GM12872 (cell line): ENCODE measurements around the gene EFCAB7.

ENCODE experiments used
- TF ChIP-seq, protein P1 (sequence below): IDR thresholded peaks from 3 replicates; pipeline ENCODE4 v1.5.1; 2011; ENCODE audit warnings: low read depth, mild to moderate bottlenecking, low read length, moderate library complexity; ENCODE audit not compliant: insufficient read depth

EFCAB7 gene

GRCh38 chr1:63533931-63534330 lies 10.6 kb downstream of the EFCAB7 start:
- TF ChIP-seq, protein P1, sequence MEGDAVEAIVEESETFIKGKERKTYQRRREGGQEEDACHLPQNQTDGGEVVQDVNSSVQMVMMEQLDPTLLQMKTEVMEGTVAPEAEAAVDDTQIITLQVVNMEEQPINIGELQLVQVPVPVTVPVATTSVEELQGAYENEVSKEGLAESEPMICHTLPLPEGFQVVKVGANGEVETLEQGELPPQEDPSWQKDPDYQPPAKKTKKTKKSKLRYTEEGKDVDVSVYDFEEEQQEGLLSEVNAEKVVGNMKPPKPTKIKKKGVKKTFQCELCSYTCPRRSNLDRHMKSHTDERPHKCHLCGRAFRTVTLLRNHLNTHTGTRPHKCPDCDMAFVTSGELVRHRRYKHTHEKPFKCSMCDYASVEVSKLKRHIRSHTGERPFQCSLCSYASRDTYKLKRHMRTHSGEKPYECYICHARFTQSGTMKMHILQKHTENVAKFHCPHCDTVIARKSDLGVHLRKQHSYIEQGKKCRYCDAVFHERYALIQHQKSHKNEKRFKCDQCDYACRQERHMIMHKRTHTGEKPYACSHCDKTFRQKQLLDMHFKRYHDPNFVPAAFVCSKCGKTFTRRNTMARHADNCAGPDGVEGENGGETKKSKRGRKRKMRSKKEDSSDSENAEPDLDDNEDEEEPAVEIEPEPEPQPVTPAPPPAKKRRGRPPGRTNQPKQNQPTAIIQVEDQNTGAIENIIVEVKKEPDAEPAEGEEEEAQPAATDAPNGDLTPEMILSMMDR: no peak

- TF ChIP-seq, protein P1: no peak
Observed at GRCh38 chr1:63534406-63534805, 11.1 kb downstream of the EFCAB7 start.

GRCh38 chr1:63537006-63537405 lies 13.7 kb downstream of the EFCAB7 start:
- TF ChIP-seq, protein P1: no peak

DNA sequence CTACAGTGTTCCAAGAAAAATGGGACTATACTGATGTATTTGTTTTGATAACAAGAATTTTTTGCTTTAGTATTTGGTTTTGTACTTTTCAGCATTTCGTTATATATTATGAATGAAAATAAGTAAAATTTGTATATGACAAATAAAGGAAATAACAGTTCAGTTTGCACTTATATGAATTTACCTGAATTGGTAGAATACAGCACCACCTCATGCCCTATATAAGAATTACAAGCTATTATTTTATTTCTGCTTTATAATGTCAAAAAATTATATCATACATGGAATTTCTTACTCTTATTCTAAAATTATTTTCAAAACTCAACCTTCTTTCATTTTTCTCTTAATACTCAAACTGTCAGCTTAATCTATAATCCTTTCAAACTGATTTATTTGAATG lies 14.6 kb downstream of the EFCAB7 start:
- TF ChIP-seq, protein P1: peak; percentile 23; the same call in 1 of the 3 replicates

DNA sequence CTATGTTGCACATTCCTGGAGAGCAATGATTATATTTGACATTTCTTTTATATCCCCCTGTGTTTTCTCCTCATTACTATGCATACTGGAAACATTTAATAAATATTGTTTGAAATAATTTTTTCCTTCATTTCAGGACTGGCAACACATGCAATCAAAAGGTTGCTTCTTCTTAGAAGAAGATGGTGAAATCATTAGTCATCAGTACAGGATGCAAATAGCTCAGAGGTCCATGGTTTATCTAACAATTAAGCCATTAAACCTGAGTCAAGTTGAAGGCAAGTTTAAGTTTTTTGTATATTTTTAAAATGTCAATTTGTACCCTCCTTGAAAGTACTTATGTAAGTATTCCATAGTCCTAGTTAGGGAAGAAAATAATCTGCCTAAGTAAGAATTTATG lies 22.5 kb downstream of the EFCAB7 start:
- TF ChIP-seq, protein P1: no peak

GRCh38 chr1:63547621-63548294 lies 24.4 kb downstream of the EFCAB7 start:
- TF ChIP-seq, protein P1: no peak

GRCh38 chr1:63548303-63548702 lies 25.0 kb downstream of the EFCAB7 start:
- TF ChIP-seq, protein P1: no peak
